Activated CD8-positive, alpha-beta T cell treated with anti-CD3 and anti-CD28 coated beads, Interleukin-2, amount 10 ng/mL, durations not matched to agents 7 days and 5 days (primary cell): ENCODE results near the gene PPP1R27. TPM values are rescaled to one million over a fixed set of nuclear protein-coding genes. Genes with fewer than 3 reads are reported as not detected.

Source experiments
- ATAC-seq: fragments of 150-1000 bp; cut with Tn5 transposase; one replicate; pipeline ENCODE4 v1.10.0; 2021; ENCODE audit warnings: moderate library complexity
- CTCF ChIA-PET: fragments of 350-600 bp; sonication (Branson Sonifier 250); formaldehyde crosslinking; loops from one replicate; lab custom pipeline; 2021; ENCODE audit warnings: antibody characterized with exemption; lab: Charles Lee
- POLR2A ChIA-PET: fragments of 350-600 bp; sonication (Branson Sonifier 250); formaldehyde crosslinking; loops from one replicate; lab custom pipeline; 2021; ENCODE audit warnings: antibody characterized with exemption; lab: Charles Lee
- DNase-seq: peaks from one replicate; pipeline ENCODE4 v3.0.0-alpha.2; 2020
- H3K27ac Mint-ChIP-seq: one replicate; pipeline ENCODE4 v1.8.0; 2021; ENCODE audit warnings: mild to moderate bottlenecking, mixed read lengths
- H3K27me3 Mint-ChIP-seq: one replicate; pipeline ENCODE4 v1.8.0; 2021; ENCODE audit warnings: low read depth, mixed read lengths
- H3K36me3 Mint-ChIP-seq: one replicate; pipeline ENCODE4 v1.8.0; 2021; ENCODE audit warnings: low read depth, mixed read lengths
- H3K4me1 Mint-ChIP-seq: one replicate; pipeline ENCODE4 v1.8.0; 2021; ENCODE audit warnings: low read depth, mixed read lengths
- H3K4me3 Mint-ChIP-seq: one replicate; pipeline ENCODE4 v1.8.0; 2021; ENCODE audit warnings: mild to moderate bottlenecking, mixed read lengths
- H3K9me3 Mint-ChIP-seq: one replicate; pipeline ENCODE4 v1.8.0; 2022; ENCODE audit warnings: mixed read lengths; ENCODE audit not compliant: insufficient read depth
- total RNA-seq, 2 experiments: library from RNA; stranded (reverse); gene quantifications; one replicate each; pipeline ENCODE4 v1.2.3, GENCODE V29; 2021

Gene PPP1R27
- total RNA-seq, 2 experiments from 2014 or later = not detected

GRCh38 chr17:81823820-81824550, 10.9 kb downstream of the PPP1R27 start:
- DNase-seq (no peak), ATAC-seq (no peak)
- Mint-ChIP-seq H3K27ac (peak overlapping the region; percentile 46), H3K36me3 (no peaks in the 10 kb centered on the region), H3K4me1 (peaks cover 22% of the 10 kb centered on the region), H3K27me3 (no peaks in the 10 kb centered on the region), H3K4me3 (no peak overlapping the region), H3K9me3 (no peaks in the 10 kb centered on the region)
- POLR2A ChIA-PET = no interaction called here
- CTCF ChIA-PET = no interaction called here

GRCh38 chr17:81822996-81823819, 11.6 kb downstream of the PPP1R27 start:
- POLR2A ChIA-PET = no interaction called here
- Mint-ChIP-seq H3K36me3 (no peaks in the 10 kb centered on the region), H3K27me3 (peaks cover 2% of the 10 kb centered on the region), H3K4me3 (no peak overlapping the region), H3K4me1 (peaks cover 15% of the 10 kb centered on the region), H3K27ac (no peak overlapping the region), H3K9me3 (no peaks in the 10 kb centered on the region)
- DNase-seq (no peak), ATAC-seq (no peak)
- CTCF ChIA-PET = no interaction called here

DNA sequence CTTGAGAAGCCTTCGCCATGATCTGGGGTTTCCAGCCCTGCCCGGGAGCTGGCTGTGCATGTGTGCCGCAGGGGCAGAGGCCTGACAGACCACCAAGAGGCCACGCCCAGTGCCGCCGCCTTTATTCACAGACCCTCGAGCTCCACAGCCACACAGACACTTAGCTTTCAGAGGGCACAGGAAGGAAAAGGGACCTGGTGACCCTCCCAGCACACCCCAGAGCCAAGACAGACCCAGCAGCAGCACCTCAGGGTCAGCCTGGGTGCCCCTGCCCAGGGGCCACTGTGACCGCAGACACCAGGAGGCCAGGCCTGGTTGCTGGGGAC, 12.6 kb downstream of the PPP1R27 start:
- peaks cover 12% of the 10 kb centered on the region for H3K4me1 Mint-ChIP-seq
- no peak overlapping the region for H3K4me3 Mint-ChIP-seq
- DNase-seq (no peak), ATAC-seq (no peak)
- H3K36me3 Mint-ChIP-seq = no peaks in the 10 kb centered on the region
- no peaks in the 10 kb centered on the region for H3K9me3 Mint-ChIP-seq
- ChIA-PET POLR2A (no interaction called here), CTCF (no interaction called here)
- peak overlapping the region; percentile 69 for H3K27ac Mint-ChIP-seq
- peaks cover 2% of the 10 kb centered on the region for H3K27me3 Mint-ChIP-seq

- ChIA-PET CTCF (no interaction called here), POLR2A (no interaction called here)
- DNase-seq (peak; percentile 52), ATAC-seq (peak; percentile 66)
- H3K4me1 Mint-ChIP-seq = peaks cover 12% of the 10 kb centered on the region
- H3K36me3 Mint-ChIP-seq = no peaks in the 10 kb centered on the region
- no peaks in the 10 kb centered on the region for H3K9me3 Mint-ChIP-seq
- H3K4me3 Mint-ChIP-seq = no peak overlapping the region
- peak overlapping the region; percentile 69 for H3K27ac Mint-ChIP-seq
- peaks cover 2% of the 10 kb centered on the region for H3K27me3 Mint-ChIP-seq
Measured at GRCh38 chr17:81821603-81822311, 13.1 kb downstream of the PPP1R27 start.

GRCh38 chr17:81821147-81821546, 13.7 kb downstream of the PPP1R27 start:
- ATAC-seq (no peak), DNase-seq (no peak)
- Mint-ChIP-seq H3K9me3 (no peaks in the 10 kb centered on the region), H3K27me3 (peaks cover 4% of the 10 kb centered on the region), H3K27ac (no peak overlapping the region), H3K36me3 (no peaks in the 10 kb centered on the region), H3K4me1 (peaks cover 10% of the 10 kb centered on the region), H3K4me3 (no peak overlapping the region)
- ChIA-PET POLR2A (no interaction called here), CTCF (no interaction called here)

DNA sequence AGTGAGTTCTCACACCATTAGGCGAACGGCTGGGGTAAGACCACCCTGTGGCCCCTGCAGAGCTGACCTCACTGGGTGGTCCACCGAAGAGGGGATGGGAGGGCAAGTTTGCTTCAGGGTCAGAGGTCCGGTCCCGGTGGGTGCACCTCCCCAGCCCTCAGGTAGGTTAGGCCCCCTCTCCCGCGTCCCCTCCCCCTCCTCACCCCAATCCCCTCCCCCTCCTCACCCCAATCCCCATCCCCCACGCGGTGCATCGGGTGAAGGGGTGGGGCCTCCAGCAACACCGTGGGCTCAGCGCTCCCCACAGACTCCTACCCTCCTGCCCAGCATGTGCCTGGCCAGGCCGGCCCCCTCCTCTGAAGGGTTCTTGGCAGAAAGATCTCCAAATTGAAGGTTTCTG, 15.1 kb downstream of the PPP1R27 start:
- no peaks in the 10 kb centered on the region for H3K36me3 Mint-ChIP-seq
- no peak for DNase-seq
- no peak overlapping the region for H3K4me3 Mint-ChIP-seq
- peaks cover 9% of the 10 kb centered on the region for H3K4me1 Mint-ChIP-seq
- CTCF ChIA-PET = no interaction called here
- no peaks in the 10 kb centered on the region for H3K9me3 Mint-ChIP-seq
- peaks cover 5% of the 10 kb centered on the region for H3K27me3 Mint-ChIP-seq
- no peak for ATAC-seq
- H3K27ac Mint-ChIP-seq = no peak overlapping the region
- POLR2A ChIA-PET = no interaction called here

DNA sequence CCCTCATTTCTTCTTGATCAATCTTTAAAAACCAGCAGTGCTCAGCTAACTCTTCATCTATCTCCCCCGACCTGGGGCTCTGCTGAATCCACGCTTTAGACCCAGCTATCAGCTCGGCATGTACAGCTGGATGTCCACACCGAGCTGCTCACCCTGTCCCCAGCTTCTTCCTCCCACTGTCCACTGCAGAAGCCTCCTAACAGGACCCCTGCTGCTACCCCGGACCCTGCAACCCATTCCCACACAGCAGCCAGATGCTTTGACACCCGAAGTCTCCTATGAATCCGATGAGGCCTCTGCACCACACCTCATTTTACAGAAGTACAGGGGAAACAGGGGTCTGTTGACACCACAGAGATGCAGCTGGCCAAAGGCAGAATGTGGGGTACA, 17.1 kb downstream of the PPP1R27 start:
- CTCF ChIA-PET = no interaction called here
- Mint-ChIP-seq H3K36me3 (no peaks in the 10 kb centered on the region), H3K4me3 (no peak overlapping the region), H3K27ac (no peak overlapping the region), H3K9me3 (no peaks in the 10 kb centered on the region), H3K27me3 (peaks cover 5% of the 10 kb centered on the region), H3K4me1 (peaks cover 9% of the 10 kb centered on the region)
- DNase-seq (no peak), ATAC-seq (no peak)
- POLR2A ChIA-PET = no interaction called here

GRCh38 chr17:81815646-81815986, 19.2 kb downstream of the PPP1R27 start:
- Mint-ChIP-seq H3K9me3 (no peaks in the 10 kb centered on the region), H3K27me3 (peaks cover 5% of the 10 kb centered on the region), H3K27ac (no peak overlapping the region), H3K4me3 (no peak overlapping the region), H3K36me3 (no peaks in the 10 kb centered on the region), H3K4me1 (no peaks in the 10 kb centered on the region)
- CTCF ChIA-PET = interaction anchor here (0.7 kb wide), 1 partner anchor 495 kb away, joined by 4 read pairs; no protein-coding TSS in a partner anchor
- DNase-seq = no peak
- no peak for ATAC-seq
- POLR2A ChIA-PET = no interaction called here

- no peak overlapping the region for H3K4me3 Mint-ChIP-seq
- H3K27me3 Mint-ChIP-seq = peaks cover 5% of the 10 kb centered on the region
- no peak for ATAC-seq
- H3K36me3 Mint-ChIP-seq = no peaks in the 10 kb centered on the region
- no peak overlapping the region for H3K27ac Mint-ChIP-seq
- H3K4me1 Mint-ChIP-seq = no peaks in the 10 kb centered on the region
- POLR2A ChIA-PET = no interaction called here
- no peak for DNase-seq
- CTCF ChIA-PET = no interaction called here
- no peaks in the 10 kb centered on the region for H3K9me3 Mint-ChIP-seq
Measured at GRCh38 chr17:81814748-81815645, 19.9 kb downstream of the PPP1R27 start.

DNA sequence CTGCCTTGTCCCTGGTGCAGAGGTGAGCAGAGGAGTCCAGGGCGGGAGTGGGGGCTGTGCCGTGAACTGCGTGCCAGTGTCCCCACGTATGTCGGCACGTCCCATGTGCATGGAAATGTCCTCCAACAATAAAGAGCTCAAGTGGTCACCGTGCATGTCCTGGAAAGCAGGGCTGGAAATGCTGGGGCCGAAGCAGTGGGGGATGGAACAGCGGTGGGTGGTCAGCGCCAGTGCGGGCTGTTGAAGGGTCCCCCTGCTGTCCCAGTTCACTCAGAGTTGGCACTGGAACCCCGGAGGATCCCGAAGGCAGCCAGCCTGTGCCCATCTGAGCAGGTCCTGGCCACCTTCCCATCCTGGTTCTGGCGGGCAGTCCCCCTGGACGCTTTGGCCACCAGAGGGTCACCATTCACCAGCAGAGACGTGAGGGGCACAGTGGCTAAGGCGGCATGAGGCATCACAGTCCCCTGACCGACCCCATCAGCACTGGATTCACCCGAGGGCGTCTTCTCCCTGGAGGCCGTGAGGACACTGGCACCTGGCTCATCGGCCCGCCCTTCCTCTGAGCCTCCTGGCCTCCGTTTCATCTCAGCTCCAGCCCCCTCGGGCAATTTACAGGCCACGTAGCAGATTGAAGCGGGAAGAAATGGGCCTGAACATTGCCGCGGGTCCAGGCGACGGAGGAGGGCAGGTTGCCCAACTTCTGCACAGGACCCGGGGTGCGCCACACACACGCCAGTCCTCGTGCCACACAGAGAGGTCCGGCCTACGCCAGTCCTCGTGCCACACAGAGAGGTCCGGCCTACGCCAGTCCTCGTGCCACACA, 20.8 kb downstream of the PPP1R27 start:
- no peaks in the 10 kb centered on the region for H3K9me3 Mint-ChIP-seq
- CTCF ChIA-PET = no interaction called here

DNA sequence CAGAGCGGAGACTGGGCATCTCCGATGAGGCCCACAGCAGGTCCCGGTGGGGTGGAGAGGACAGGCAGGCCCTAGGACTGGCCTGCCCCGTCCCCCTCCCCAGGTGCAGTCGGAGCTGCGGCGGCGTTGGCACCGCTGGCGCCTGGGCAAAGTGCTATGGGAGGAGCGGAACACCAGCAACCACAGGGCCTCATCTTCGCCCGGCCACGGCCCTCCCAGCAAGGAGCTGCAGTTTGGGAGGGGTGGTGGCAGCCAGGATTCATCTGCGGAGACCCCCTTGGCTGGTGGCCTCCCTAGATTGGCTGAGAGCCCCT, 21.5 kb downstream of the PPP1R27 start:
- Mint-ChIP-seq H3K36me3 (no peaks in the 10 kb centered on the region), H3K27ac (no peak overlapping the region), H3K4me3 (no peak overlapping the region), H3K4me1 (no peaks in the 10 kb centered on the region), H3K9me3 (no peaks in the 10 kb centered on the region), H3K27me3 (peaks cover 9% of the 10 kb centered on the region)
- ChIA-PET CTCF (no interaction called here), POLR2A (no interaction called here)
- ATAC-seq = no peak
- DNase-seq = no peak

More for the DNA sequence above, 20.8 kb downstream of the PPP1R27 start:
- POLR2A ChIA-PET = no interaction called here
- Mint-ChIP-seq H3K4me1 (no peaks in the 10 kb centered on the region), H3K36me3 (no peaks in the 10 kb centered on the region), H3K27ac (no peak overlapping the region), H3K4me3 (no peak overlapping the region), H3K27me3 (peaks cover 9% of the 10 kb centered on the region)
- no peak for DNase-seq
- no peak for ATAC-seq
